Measurements from ENCODE around the gene RELL2.

The RELL2 gene

DNA sequence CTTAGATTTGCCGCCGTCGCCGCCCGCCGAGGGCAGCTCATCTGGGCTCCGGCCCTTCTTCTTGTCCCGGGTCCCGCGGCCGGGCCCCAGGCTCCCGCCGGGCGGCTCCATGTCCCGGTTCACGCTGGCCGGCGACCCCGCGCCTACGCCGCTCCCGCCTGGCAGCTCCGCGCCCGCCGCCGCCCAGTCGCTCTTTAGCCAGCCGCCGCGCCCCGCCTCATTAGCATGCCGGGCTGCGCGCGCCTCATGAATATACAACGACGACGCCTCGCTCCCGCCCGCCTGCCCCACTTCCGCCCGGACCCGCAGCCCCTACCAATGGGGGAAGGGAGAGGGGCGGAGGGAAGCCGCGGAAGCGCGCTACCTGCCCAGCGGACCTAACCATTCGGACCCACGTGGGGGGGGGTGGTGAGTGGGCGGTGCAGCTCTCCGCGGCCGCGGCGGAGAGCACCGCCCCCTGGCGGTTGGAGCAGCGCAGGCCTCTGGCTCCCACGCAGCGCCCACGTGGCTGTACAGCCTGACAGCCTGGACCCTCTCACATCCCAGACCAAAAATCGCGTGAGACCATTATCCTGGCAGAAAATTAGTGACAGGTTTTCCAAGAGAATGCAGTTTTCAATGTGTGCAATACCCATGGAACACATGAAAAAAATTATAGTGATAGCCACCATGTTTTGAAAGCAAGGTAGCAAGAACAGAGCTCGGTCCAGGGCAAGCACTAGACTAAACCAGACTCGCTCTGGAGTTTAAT, 17.8 kb upstream of the RELL2 start, which contains the start of gene DIAPH1:
TSS of gene DIAPH1 (minus strand) at position 197 of the 751 bp plus-strand sequence. CDS start at position 111, 86 bp downstream.
- peak; percentile 97 to 98 for DNase-seq (ENCODE audit: low read depth in 2 of 2)

DNA sequence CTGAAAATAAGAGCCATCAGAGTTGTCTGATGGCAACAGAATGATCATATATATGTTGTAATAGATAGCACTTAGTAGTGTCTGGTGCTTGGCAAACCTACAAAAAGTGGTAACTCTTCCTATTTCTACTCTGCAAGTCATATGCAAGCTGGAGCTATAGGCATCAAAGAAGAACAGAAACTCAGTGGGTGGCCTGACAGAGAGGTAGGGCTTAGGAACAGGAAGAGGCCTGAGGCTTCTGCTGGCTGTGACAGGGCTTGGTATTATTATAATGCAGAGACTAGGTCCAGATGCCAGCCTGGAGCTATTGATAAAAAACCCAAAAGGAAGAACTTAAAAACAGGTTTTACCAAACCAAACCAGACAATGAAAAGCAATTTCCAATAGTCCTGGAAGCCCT, 13.6 kb upstream of the RELL2 start:
- no peak for DNase-seq (ENCODE audit: low read depth in 2 of 2)

DNA sequence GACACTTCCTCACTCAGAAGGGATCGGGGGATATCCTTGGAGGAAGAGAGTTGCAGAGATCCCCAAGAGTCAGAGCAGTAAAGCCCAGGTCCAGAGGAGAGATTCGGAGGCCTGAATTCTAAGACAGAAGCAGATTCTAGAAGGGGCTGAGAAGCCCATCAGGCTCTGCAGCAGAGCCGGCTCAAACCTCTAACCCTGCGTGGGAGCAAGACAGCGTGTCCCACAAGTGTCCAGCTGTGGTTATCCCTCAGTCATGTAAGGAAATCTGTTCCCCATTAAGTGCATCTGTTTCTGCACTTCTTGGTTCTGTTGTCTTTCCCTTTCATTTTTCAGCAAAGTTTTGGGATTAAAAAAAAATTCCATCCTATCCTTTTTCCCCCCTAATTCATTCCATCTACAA, 13.2 kb upstream of the RELL2 start:
- DNase-seq (ENCODE audit: low read depth in 2 of 2), result no peak

DNA sequence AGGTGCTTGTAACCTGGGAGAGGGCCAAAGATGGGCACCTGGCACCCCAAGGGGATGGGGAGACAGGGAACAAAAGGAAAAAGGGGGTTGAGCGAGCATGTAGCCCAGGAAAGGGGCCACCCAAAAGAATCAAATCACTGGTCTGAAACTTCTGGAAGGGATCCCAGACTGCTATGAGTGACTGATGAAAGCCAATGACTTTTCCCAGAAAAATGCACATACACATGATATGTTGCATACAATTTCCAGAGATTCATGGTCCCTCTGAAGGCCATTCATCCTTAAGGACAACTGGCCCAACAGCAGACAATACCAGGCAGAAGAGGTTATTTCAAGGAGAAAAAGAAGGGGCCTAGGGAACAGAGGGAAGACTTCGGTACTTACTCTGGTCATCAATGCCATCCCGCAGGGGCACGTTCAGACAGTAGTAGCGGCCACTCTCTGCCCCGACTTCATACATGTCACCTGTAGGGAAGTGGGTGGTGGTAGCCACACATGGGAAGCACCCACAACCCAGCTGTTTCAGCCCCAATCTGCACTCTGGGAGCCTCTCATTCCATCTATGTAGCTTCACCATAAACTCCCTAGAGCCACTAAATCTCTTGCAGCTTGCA, 8.5 kb upstream of the RELL2 start:
- DNase-seq (ENCODE audit: low read depth in 2 of 2), result no peak

DNA sequence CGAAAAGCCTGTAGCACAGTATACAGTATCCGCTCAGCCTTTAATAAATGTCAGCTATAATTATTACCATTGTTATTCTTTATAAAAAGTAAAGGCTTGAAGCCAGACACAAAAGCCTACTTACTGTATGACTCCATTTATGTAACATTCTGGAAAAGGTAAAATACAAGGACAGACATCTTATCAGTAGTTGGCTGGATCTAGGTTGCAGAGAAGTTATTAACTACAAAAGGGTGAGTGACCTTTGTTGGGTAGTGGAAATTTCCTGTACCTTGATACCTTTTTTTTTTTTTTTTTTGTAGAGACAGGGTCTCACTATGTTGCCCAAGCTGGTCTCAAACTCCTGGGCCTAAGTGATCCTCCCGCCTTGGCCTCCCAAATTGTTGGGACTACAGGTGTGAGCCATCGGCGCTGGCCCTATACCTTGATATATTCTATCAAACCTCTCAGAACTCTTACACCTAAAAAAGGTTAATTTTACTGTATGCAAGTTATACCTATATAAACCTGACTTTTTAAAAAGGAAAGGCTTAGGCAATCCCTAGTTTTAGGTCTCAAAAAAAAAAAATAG, 6.1 kb upstream of the RELL2 start:
- no peak for DNase-seq (ENCODE audit: low read depth in 2 of 2)

DNA sequence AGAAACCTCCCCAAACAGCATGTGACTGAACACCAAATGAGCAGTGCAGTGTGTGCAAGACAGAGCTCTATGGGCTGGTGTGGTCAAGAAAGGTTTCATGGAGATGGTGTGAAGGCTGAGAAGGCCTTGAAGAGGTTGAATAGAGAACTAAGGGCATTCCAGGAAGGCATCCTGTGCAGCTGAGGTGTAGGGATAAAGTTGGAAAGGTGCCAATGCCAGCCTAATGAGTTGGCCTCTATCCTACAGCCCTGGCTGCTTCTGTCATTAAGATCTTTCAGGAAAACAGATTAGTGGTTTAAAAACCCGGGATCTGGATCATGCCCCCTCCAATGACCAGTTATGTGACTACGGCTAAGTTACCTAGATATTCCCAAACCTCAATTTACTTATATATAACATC, 4.1 kb upstream of the RELL2 start:
- DNase-seq (ENCODE audit: low read depth in 2 of 2), result no peak

DNA sequence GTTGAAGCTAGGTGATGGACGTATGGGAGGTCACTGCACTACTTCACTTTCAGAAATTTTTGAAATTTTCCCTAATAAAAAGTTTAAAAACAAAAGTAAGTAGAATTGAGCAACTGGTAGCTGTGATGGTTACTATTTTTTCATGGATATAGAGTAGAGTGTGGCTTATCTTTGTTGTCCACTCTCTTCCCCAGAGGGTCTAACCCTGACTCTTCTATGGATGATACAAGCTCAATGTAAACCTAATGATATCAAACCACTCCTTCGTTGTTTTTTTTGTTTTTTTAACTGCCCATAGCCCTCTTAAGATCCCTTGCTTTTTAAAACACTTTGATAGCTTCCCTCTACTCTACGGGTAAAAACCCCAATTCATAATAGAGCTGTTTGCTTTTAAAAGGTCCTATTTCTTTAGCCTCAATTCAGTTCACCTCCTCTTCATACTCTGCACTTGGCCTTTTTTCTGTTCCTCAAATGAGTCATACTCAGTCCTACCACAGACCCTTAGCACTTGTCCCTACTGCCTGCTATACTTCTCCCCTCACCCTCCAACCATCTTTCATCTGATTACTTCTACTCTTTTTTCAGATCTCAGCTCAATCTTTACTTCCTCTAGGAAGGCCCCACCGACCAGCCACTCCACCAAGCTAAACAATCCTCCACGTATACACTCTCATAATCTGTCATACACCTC, 2.8 kb upstream of the RELL2 start:
- no peak for DNase-seq (ENCODE audit: low read depth in 2 of 2)

DNA sequence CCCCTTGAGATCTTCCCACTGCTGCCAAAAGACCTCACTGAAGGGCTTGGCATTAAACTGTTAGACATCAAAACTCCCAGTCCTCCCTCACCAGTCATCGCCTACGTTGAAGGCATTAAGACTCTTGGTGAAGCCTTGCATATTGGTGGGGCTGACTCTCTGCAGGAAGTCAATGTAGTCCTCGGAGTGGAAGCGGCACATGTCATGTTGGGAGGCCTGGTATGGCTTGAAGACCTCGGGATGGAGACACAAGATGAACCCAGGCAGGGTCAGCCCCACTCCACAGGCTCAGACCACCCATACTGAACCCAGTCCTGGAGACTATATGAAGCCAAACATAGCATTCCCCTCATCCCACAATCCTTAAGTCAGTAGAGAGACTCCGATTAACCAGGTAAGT, 2.1 kb upstream of the RELL2 start:
- DNase-seq (ENCODE audit: low read depth in 2 of 2), result no peak

DNA sequence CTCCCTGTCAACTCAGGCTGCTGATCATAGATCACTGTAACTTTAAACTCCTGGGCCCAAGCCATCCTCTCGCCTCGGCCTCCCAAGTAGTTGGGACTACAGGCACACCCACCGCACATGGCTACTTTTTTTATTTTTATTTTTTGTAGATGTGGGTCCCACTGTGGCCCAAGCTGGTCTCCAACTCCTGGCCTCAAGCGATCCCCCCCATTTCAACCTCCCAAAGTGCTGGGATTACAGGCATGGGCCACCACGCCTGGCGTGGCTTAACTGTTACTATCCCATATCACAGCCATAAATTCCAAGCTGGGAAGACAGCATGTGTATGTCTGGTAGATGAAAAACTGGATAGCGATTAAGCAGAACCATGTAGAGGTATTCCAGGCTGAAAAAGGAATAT, 1.2 kb upstream of the RELL2 start:
- no peak for DNase-seq (ENCODE audit: low read depth in 2 of 2)

DNA sequence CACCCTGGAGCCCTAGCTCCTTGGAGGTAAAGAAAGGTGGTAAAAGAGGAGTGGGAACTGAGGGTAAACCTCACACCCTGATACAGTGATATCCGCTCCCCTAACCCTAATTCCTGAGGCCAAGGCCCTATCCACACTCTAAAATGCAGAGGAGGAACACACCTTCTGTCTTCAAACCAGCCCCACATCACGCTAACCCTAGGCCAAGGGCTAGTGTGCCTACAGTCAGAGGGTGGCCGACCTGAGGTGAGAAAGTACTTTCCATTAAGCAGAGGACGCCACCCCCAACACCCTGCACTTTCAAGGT, 738 bp upstream of the RELL2 start:
- DNase-seq (ENCODE audit: low read depth in 2 of 2), result no peak

DNA sequence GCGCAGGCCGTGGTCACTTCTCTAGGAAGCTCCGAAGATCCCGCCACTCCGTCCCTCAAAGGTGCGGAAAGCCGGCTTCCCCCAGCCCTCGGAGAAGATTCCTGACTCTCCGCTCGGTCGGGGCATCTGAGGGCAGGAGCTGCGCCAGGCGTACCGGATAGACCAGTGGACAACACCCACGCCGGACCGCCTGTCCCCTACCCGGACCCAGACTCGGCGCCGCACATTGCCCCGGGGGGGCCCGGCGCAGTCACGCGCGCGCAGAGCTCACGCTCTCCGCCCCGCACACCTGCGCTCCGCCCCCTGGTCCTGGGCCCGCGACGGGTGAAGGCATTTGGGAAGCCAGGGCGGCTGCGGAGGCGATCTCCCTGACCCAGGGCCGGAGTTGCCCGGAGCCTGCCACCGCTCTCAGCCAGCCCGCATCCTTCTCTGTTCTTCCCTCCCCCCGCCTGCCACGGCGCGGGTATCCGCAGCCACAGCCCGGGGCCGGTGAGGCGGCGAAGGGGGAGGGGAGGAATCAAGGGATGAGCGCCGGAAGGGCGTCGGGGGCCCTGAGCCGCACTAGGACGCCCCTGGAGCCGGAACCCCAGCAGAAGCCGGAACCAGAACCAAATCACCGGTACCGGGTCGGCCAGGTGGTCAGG, 448 bp downstream of the RELL2 start:
- DNase-seq (ENCODE audit: low read depth in 2 of 2), result no peak

DNA sequence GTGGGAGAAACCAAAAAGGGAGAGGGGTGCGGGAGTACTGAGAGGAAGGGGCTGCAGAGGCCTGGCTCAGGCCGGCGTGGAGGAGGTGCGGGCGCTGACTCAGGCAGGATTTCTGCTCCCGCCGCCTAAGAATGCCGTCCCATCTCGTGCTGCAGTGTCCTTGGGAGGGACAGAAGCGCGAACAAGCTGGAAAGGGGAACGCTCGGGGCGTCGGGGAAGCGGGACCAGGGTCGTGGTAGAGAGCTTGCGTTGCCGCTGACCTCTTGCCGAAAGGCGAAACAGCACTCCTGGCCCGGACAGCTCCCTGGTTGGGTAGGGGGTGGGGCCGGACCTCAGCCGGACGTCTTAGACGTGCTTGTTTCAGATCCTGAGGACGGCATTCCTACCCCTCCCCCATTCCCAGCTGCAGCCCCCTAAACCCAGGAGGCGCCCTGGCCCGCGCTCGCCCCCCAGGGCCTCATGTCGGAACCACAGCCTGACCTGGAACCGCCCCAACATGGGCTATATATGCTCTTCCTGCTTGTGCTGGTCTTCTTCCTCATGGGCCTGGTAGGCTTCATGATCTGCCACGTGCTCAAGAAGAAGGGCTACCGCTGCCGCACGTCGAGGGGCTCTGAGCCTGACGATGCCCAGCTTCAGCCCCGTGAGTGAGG, 1.1 kb downstream of the RELL2 start:
- no peak for DNase-seq (ENCODE audit: low read depth in 2 of 2)

DNA sequence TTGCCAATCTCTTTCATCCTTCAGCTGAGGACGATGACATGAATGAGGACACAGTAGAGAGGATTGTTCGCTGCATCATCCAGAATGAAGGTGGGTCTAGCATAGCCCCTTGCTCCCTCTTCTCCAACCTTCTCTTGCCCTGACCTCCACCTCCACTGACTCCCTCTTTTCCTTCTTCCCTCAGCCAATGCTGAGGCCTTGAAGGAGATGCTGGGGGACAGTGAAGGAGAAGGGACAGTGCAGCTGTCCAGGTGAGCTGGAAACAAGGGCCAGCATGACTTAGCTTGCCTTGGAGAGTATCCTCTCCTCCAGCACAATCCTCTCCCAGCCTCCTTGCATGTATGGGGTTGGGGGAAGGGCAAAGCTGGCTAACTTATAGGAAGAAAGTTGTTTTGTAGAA, 2.0 kb downstream of the RELL2 start:
- DNase-seq (ENCODE audit: low read depth in 2 of 2), result no peak

DNA sequence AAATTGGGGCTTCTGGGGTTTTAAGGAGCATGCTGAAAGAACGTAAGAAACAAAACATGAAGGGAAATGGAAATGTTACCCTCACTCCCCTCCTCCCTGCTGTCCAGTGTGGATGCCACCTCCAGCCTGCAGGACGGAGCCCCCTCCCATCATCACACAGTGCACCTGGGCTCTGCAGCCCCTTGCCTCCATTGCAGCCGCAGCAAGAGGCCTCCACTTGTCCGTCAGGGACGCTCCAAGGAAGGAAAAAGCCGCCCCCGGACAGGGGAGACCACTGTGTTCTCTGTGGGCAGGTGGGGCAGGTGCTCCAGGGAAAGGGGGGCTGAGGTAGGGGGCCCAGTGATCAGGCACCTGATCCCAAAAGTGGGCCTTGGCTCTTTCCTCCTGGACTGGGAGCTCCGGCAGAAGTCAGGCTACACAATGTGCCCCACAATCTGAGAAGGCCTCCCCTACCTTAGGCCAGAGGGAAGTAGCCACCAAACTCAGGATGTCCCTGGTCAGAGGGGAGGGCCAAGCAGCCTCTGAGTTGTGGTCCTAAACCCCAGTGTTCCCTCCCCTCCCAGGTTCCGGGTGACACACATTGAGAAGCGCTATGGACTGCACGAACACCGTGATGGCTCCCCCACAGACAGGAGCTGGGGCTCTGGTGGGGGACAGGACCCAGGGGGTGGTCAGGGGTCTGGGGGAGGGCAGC, 2.7 kb downstream of the RELL2 start:
- no peak for DNase-seq (ENCODE audit: low read depth in 2 of 2)

DNA sequence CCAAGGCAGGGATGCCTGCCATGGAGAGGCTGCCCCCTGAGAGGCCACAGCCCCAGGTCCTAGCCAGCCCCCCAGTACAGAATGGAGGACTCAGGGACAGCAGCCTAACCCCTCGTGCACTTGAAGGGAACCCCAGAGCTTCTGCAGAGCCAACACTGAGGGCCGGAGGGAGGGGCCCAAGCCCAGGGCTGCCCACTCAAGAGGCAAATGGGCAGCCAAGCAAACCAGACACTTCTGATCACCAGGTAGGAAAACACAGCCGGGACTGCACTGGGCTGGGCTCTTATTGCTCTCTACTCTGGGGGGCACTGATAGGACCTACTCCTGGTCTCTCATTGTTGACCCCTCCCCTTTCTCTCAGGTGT, 3.2 kb downstream of the RELL2 start:
- DNase-seq (ENCODE audit: low read depth in 2 of 2), result no peak

DNA sequence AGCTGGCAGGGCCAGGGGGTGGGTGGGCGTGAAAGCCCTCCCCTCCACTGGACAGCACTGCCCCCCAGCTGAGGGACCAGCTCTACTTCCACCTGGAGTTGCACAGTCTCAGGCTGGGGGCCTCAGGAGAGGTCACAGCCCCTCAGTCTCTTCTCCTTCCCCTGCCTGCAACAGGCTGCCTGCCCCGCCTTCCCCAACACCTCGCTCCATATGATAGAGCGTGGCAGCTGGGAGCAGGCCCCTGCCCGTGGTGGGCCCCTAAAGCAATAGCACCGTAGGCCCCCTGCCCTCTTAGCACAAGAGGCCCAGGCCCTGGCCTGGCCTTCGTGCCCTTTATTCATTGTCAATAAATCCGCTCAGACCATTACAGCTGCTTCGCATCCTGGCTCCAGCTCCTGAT, 3.9 kb downstream of the RELL2 start:
- no peak for DNase-seq (ENCODE audit: low read depth in 2 of 2)

DNA sequence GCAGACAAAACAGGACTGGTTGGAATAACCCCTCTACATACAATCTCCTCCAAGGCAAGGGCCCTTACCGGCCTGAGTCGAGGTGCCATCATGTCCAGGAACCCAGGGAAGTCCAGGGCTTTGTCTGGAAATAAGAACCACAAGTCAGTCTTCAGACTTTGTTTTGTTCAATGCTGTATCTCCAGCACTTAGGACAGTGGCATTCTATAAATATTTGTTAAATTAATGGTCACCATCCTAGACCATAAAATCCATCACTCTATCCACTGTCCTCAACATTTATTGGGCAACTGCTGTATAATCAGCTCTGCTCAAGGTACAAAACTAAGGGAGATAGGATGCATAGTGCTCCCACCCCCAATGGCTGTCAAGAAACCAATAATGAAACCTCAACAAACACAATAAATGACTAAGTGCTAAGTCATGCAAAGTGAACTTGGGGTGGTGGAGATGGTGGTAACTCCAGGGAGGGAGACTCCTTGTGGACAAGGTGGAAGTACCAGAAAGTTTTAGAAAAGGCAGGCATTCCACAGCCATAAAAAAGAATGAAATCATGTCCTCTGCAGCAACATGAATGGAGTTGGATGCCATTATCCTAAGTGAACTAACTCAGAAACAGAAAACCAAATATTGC, 5.0 kb downstream of the RELL2 start:
- no peak for DNase-seq (ENCODE audit: low read depth in 2 of 2)

DNA sequence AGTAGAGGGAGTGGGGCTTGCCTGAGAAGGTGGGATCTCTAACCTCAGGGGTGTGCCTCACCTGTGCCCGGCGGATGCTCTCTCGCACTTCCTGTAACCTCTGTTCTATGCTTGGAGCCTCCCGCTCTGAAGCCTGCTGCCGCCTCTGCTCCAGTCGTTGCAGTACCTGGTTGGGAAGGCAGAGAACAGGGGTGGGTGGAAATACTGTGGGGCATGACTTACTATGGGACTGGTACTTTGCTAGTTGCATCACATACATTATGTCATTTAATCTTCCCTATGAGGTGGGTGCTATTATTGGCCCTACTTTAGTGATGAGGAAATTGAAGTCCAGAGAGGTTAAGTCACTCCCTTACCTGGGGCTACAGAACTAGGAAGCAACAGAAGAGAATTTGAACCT, 9.2 kb downstream of the RELL2 start:
- DNase-seq (ENCODE audit: low read depth in 2 of 2), result no peak

DNA sequence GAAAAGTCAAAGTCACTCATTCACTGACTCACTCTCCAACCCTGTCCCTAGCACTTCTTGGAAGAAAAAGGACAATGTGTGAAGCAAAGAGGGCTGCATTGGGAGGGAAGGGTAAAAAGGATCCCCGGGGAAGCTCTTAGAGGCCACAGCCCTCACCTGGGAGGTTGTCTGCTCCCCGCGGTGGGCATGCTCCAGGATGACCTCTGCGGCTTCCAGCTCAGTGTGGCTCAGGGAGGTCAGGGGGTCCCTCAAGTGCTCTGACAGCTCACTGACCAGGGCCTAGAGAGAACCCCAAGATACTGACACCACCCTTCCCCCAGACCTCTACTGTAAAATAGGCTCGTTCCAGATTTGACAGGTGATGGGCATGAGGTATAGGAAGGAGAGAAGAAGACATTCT, 10.4 kb downstream of the RELL2 start:
- DNase-seq (ENCODE audit: low read depth in 2 of 2), result no peak

DNA sequence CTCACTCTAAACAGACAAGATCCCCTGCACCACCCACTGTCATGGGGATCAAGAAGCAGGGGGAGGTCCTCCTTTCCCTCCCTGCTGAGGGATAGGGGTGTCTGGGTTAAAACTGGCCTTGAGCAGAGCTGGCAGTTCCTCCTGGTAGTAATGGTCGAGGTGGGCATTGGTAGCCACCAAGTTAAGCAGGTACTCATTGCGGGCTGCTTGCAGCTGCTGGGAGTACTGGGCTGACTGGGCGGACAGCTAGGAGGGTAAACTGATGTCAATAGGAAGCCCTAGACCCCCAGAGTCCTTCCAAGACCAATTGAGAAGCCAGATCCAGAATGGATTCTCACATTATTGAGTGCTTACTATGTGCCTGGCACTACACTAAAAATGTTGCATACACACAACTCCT, 11.1 kb downstream of the RELL2 start:
- DNase-seq (ENCODE audit: low read depth in 2 of 2), result no peak

Data from stimulated activated CD8-positive, alpha-beta memory T cell treated with anti-CD3 and anti-CD28 coated beads, Interleukin-2, amount 100 ng/mL, for 1 hour (primary cell).